HCT116 (cell line): ENCODE data around the gene TIE1. TPM values are rescaled to one million over a fixed set of nuclear protein-coding genes. Genes with fewer than 3 reads are reported as not detected.

Source experiments
- ATAC-seq: fragments of 200-7000 bp; cut with Tn5 transposase; 2 replicates; pipeline ENCODE4 v1.9.1; 2020; ENCODE audit warnings: mild to moderate bottlenecking, moderate library complexity
- BruUV-seq: library from RNA; stranded (reverse); fragments of 400-500 nt; replicated peaks from 2 replicates; lab custom pipeline; 2021; lab: Mats Ljungman, UMichigan
- CTCF ChIA-PET: fragments of 300-600 bp; sonication (Branson Sonifier 250); formaldehyde crosslinking; loops from one replicate; lab custom pipeline; 2021; ENCODE audit warnings: antibody characterized with exemption; lab: Charles Lee
- POLR2A ChIA-PET: fragments of 300-600, 350-600 bp; sonication (Branson Sonifier 250); formaldehyde crosslinking; loops from one replicate; lab custom pipeline; 2021; ENCODE audit warnings: antibody characterized with exemption; lab: Charles Lee
- RAD21 ChIA-PET, 2 experiments: fragments of 300-600 bp; sonication (Branson Sonifier 250); formaldehyde crosslinking; loops; one replicate each; lab custom pipeline; 2023; ENCODE audit warnings: low total read pairs in 2 of 2; ENCODE audit not compliant: uncharacterized antibody in 2 of 2, unreplicated experiment in 2 of 2, low non-redundant PET in 1 of 2; lab: Charles Lee
- DNase-seq: peaks from one replicate; pipeline ENCODE4 v3.0.0-alpha.2; 2010; ENCODE audit warnings: low read depth, low spot score
- H2AFZ ChIP-seq: fragments of 200-600 bp; shearing (Covaris generic), sonication (generic); 2 replicates; pipeline ENCODE4 v1.6.1; 2017; ENCODE audit warnings: low read depth, mixed run types, mixed read lengths, antibody characterized with exemption, low read length; ENCODE audit not compliant: poor library complexity, severe bottlenecking
- H3K27ac ChIP-seq: 2 replicates; pipeline ENCODE4 v1.5.1; 2012; ENCODE audit warnings: low read depth, low read length
- H3K27me3 ChIP-seq: fragments of 200-600 bp; sonication (generic); 2 replicates; pipeline ENCODE4 v1.6.1; 2016; ENCODE audit warnings: mixed run types, low read length, mixed read lengths; ENCODE audit not compliant: insufficient read depth
- H3K36me3 ChIP-seq, 2 experiments: fragments of 200-500 bp in 1 of 2; fragments of 200-600 bp in 1 of 2; sonication (Bioruptor generic) in 1 of 2; sonication (generic) in 1 of 2; 2 replicates each; pipeline versions ENCODE4 v1.5.1 to v1.6.1; 2014 to 2016; ENCODE audit warnings: low read length in 2 of 2, inconsistent platforms in 1 of 2, mixed read lengths in 1 of 2, mixed run types in 1 of 2; ENCODE audit not compliant: insufficient read depth in 2 of 2, control insufficient read depth in 1 of 2
- H3K4me1 ChIP-seq, 2 experiments: fragments of 200-600 bp in 1 of 2; sonication (generic) in 1 of 2; 2 replicates each; pipeline versions ENCODE4 v1.5.1 to v1.6.1; 2012 to 2017; ENCODE audit warnings: low read length in 2 of 2, inconsistent platforms in 1 of 2, mild to moderate bottlenecking in 1 of 2, mixed read lengths in 1 of 2, mixed run types in 1 of 2, moderate library complexity in 1 of 2; ENCODE audit not compliant: insufficient read depth in 2 of 2, control insufficient read depth in 1 of 2
- H3K4me2 ChIP-seq: fragments of 200-600 bp; sonication (generic); 2 replicates; pipeline ENCODE4 v1.6.1; 2017; ENCODE audit warnings: mixed run types, low read length, mixed read lengths
- H3K4me3 ChIP-seq, 2 experiments: fragments of 200-600 bp in 1 of 2; sonication (generic) in 1 of 2; replicated peaks in 1 of 2; 2 replicates each; pipeline ENCODE4 v1.5.1; 2011 to 2016; ENCODE audit warnings: low read length in 2 of 2, control low read depth in 1 of 2, low read depth in 1 of 2, mild to moderate bottlenecking in 1 of 2, mixed read lengths in 1 of 2, mixed run types in 1 of 2
- H3K79me2 ChIP-seq: fragments of 200-600 bp; sonication (generic); 2 replicates; pipeline ENCODE4 v1.6.1; 2017; ENCODE audit warnings: mild to moderate bottlenecking, mixed run types, low read length, moderate library complexity, mixed read lengths; ENCODE audit not compliant: insufficient read depth
- H3K9ac ChIP-seq: fragments of 200-600 bp; sonication (generic); 2 replicates; pipeline ENCODE4 v1.6.1; 2016; ENCODE audit warnings: low read length, mixed read lengths
- H3K9me2 ChIP-seq: fragments of 200-600 bp; sonication (generic), shearing (Covaris generic); 2 replicates; pipeline ENCODE4 v1.6.1; 2017; ENCODE audit warnings: mixed run types, mild to moderate bottlenecking, moderate library complexity; ENCODE audit not compliant: insufficient read depth
- H3K9me3 ChIP-seq, 2 experiments: fragments of 200-500 bp in 1 of 2; fragments of 200-600 bp in 1 of 2; sonication (Bioruptor generic) in 1 of 2; sonication (generic) in 1 of 2; 2 replicates each; pipeline ENCODE4 v1.6.1; 2014 to 2017; ENCODE audit warnings: low read length in 2 of 2, mixed read lengths in 2 of 2, inconsistent platforms in 1 of 2, low read depth in 1 of 2, mild to moderate bottlenecking in 1 of 2, mixed run types in 1 of 2, moderate library complexity in 1 of 2; ENCODE audit not compliant: control insufficient read depth in 1 of 2, insufficient read depth in 1 of 2
- H4K20me1 ChIP-seq: fragments of 200-600 bp; sonication (generic), shearing (Covaris generic); 2 replicates; pipeline ENCODE4 v1.6.1; 2017; ENCODE audit warnings: mixed run types, mild to moderate bottlenecking, moderate library complexity; ENCODE audit not compliant: insufficient read depth
- EGR1 ChIP-seq: IDR thresholded peaks from 2 replicates; pipeline ENCODE4 v1.6.1; 2012; ENCODE audit warnings: low read depth
- ELF1 ChIP-seq: IDR thresholded peaks from 2 replicates; pipeline ENCODE4 v1.6.1; 2012; ENCODE audit warnings: low read depth, borderline replicate concordance
- EZH2 ChIP-seq: fragments of 200-600 bp; sonication (generic); IDR thresholded peaks from 2 replicates; pipeline ENCODE4 v1.6.1; 2017; ENCODE audit warnings: antibody characterized with exemption, mixed run types
- EZH2phosphoT487 ChIP-seq: fragments of 200-600 bp; IDR thresholded peaks from 2 replicates; pipeline ENCODE4 v1.6.1; 2018; ENCODE audit warnings: antibody characterized with exemption, borderline replicate concordance
- POLR2AphosphoS5 ChIP-seq: IDR thresholded peaks from 2 replicates; pipeline ENCODE4 v1.6.1; 2011; ENCODE audit warnings: mild to moderate bottlenecking, low read depth, low read length, moderate library complexity
- RAD21 ChIP-seq: IDR thresholded peaks from 2 replicates; pipeline ENCODE4 v1.6.1; 2012; ENCODE audit warnings: low read depth, mild to moderate bottlenecking
- REST ChIP-seq: IDR thresholded peaks from 2 replicates; pipeline ENCODE4 v1.6.1; 2012; ENCODE audit warnings: low read depth
- SP1 ChIP-seq: IDR thresholded peaks from 2 replicates; pipeline ENCODE4 v1.6.1; 2012; ENCODE audit warnings: low read depth
- SRF ChIP-seq: IDR thresholded peaks from 2 replicates; pipeline ENCODE4 v1.6.1; 2012; ENCODE audit warnings: low read depth
- TCF7L2 ChIP-seq: IDR thresholded peaks from 2 replicates; pipeline ENCODE4 v1.7.0; 2011; ENCODE audit warnings: borderline replicate concordance, inconsistent platforms; ENCODE audit not compliant: insufficient read depth, insufficient read length; ENCODE audit errors: extremely low read depth
- YY1 ChIP-seq: IDR thresholded peaks from 2 replicates; pipeline ENCODE4 v1.6.1; 2011; ENCODE audit warnings: low read length, low read depth, moderate library complexity, mild to moderate bottlenecking; ENCODE audit not compliant: insufficient replicate concordance; ENCODE audit errors: extremely low read depth
- ZNF274 ChIP-seq: fragments of 200-500 bp; sonication (Bioruptor generic); IDR thresholded peaks from 2 replicates; pipeline ENCODE4 v1.6.1; 2014; ENCODE audit warnings: mild to moderate bottlenecking, low read depth, low read length, inconsistent platforms
- intact Hi-C: fragments of 100-400 bp; cut with micrococcal nuclease; formaldehyde crosslinking; loops from 2 replicates; pipeline ENCODE4 v1.10.0; 2022
- total RNA-seq: library from RNA; stranded (reverse); gene quantifications from one replicate; pipeline ENCODE4 v1.2.1, GENCODE V29; 2021; ENCODE audit not compliant: unreplicated experiment

Gene TIE1
- total RNA-seq, 1 experiment from 2014 or later = not detected

GRCh38 chr1:43276673-43277072, 24.1 kb upstream of the TIE1 start:
- Histone ChIP-seq H3K79me2 (no peaks in the 10 kb centered on the region), H3K27ac (no peak overlapping the region), H3K9me2 (no peaks in the 10 kb centered on the region), H3K4me2 (no peak overlapping the region), H3K4me3 (no peak overlapping the region), H3K9ac (no peak overlapping the region), H3K9me3 (no peaks in the 10 kb centered on the region), H4K20me1 (no peaks in the 10 kb centered on the region), H3K27me3 (no peaks in the 10 kb centered on the region), H2AFZ (no peak overlapping the region), H3K36me3 (no peaks in the 10 kb centered on the region), H3K4me1 (peaks cover 0 to 6% of the 10 kb centered on the region in 2 experiments; a peak in 2 of 4 replicates)
- BruUV-seq = no TSS peak
- CTCF ChIA-PET = no interaction called here
- no peak for DNase-seq
- ATAC-seq = no peak
- RAD21 ChIA-PET = no interaction called here
- no peak for TF ChIP-seq SRF
- POLR2A ChIA-PET = interaction anchor here (1.5 kb wide), 1 partner anchor 9 kb away, joined by 5 read pairs; the partner anchor contains the start of gene C1orf210
- intact Hi-C loops = no loop called here

- Histone ChIP-seq H3K9me2 (no peaks in the 10 kb centered on the region), H4K20me1 (no peaks in the 10 kb centered on the region), H3K9me3 (no peaks in the 10 kb centered on the region), H3K36me3 (no peaks in the 10 kb centered on the region), H3K4me3 (no peak overlapping the region), H3K4me1 (peaks cover 0 to 6% of the 10 kb centered on the region in 2 experiments; a peak in 1 of 4 replicates), H3K9ac (no peak overlapping the region), H3K79me2 (no peaks in the 10 kb centered on the region), H3K27ac (no peak overlapping the region), H2AFZ (no peak overlapping the region), H3K4me2 (no peak overlapping the region), H3K27me3 (no peaks in the 10 kb centered on the region)
- ChIA-PET RAD21 (no interaction called here), CTCF (interaction anchor here (0.9 kb wide), 1 partner anchor 8 kb away, joined by 4 read pairs; the partner anchor contains the start of gene C1orf210), POLR2A (interaction anchor here (1.5 kb wide), 1 partner anchor 8 kb away, joined by 5 read pairs; the partner anchor contains the start of gene C1orf210)
- ATAC-seq (no peak), DNase-seq (no peak)
- no TSS peak for BruUV-seq
- TF ChIP-seq REST (no peak), POLR2AphosphoS5 (no peak), SP1 (no peak), RAD21 (no peak), EZH2 (no peak), EGR1 (no peak), TCF7L2 (no peak), YY1 (no peak), EZH2phosphoT487 (no peak), ELF1 (no peak), ZNF274 (no peak)
- intact Hi-C loops = no loop called here
Measured at GRCh38 chr1:43277116-43277876, 23.5 kb upstream of the TIE1 start.
